DLD1 (cell line): Measurements from ENCODE around the gene FAM171A1.

Source experiments
- in situ Hi-C: cut with HindIII; loops from 2 replicates; pipeline ENCODE4 v1.10.0; 2017; ENCODE audit warnings: low sequenced_read_pairs

Gene FAM171A1

GRCh38 chr10:15182540-15183207 lies 188.4 kb downstream of the FAM171A1 start:
- in situ Hi-C loops: no loop called here

- in situ Hi-C loops: no loop called here
Measured at GRCh38 chr10:15181576-15182156, 189.4 kb downstream of the FAM171A1 start.

- in situ Hi-C loops: no loop called here
Measured at GRCh38 chr10:15180736-15181135, 190.4 kb downstream of the FAM171A1 start.

GRCh38 chr10:15176269-15176668 lies 194.8 kb downstream of the FAM171A1 start:
- in situ Hi-C loops: no loop called here

- in situ Hi-C loops: no loop called here
Measured at GRCh38 chr10:15175587-15175986, 195.5 kb downstream of the FAM171A1 start.

- in situ Hi-C loops: no loop called here
Measured at GRCh38 chr10:15172306-15172840, 198.7 kb downstream of the FAM171A1 start.

- in situ Hi-C loops: no loop called here
Measured at GRCh38 chr10:15169555-15170401, 201.3 kb downstream of the FAM171A1 start.

GRCh38 chr10:15168786-15169554 lies 202.1 kb downstream of the FAM171A1 start:
- in situ Hi-C loops: no loop called here

- in situ Hi-C loops: no loop called here
Measured at GRCh38 chr10:15168291-15168785, 202.8 kb downstream of the FAM171A1 start, which contains the start of gene NMT2. Gene NMT2 (minus strand): TSS chr10:15168693. CDS start chr10:15168612, 81 bp downstream.

- in situ Hi-C loops: no loop called here
Measured at GRCh38 chr10:15167411-15168290, 203.4 kb downstream of the FAM171A1 start.

GRCh38 chr10:15166325-15166724 lies 204.8 kb downstream of the FAM171A1 start:
- in situ Hi-C loops: no loop called here

- in situ Hi-C loops: no loop called here
Measured at GRCh38 chr10:15163253-15163828, 207.7 kb downstream of the FAM171A1 start.
